IgD-negative memory B cell (primary cell): ENCODE measurements around the gene SPIRE2. TPM values are rescaled to one million over a fixed set of nuclear protein-coding genes. Genes with fewer than 3 reads are reported as not detected.
A peak's percentile ranks its signal among the peaks of the same experiment; 100 is the strongest.
"Not testable (repeated sequence)": the region's sequence is repeated elsewhere in the genome, so short reads cannot be mapped to it uniquely, and the experiment has no call there.

Experiments used
- H3K27ac Mint-ChIP-seq, 3 donors: one replicate each; pipeline ENCODE4 v1.8.0; 2020 to 2022; ENCODE audit warnings: mild to moderate bottlenecking in 3 of 3, mixed read lengths in 3 of 3, moderate library complexity in 1 of 3
- H3K27me3 Mint-ChIP-seq: one replicate; pipeline ENCODE4 v1.8.0; 2021; ENCODE audit warnings: mixed read lengths
- H3K36me3 Mint-ChIP-seq: one replicate; pipeline ENCODE4 v1.8.0; 2020; ENCODE audit warnings: mild to moderate bottlenecking, mixed read lengths
- H3K4me1 Mint-ChIP-seq, 3 donors: one replicate each; pipeline ENCODE4 v1.8.0; 2020 to 2022; ENCODE audit warnings: mixed read lengths in 3 of 3, mild to moderate bottlenecking in 1 of 3
- H3K4me3 Mint-ChIP-seq, 4 donors: one replicate each; pipeline ENCODE4 v1.8.0; 2020 to 2022; ENCODE audit warnings: mild to moderate bottlenecking in 4 of 4, mixed read lengths in 4 of 4, moderate library complexity in 3 of 4
- H3K9me3 Mint-ChIP-seq, 3 donors: one replicate each; pipeline ENCODE4 v1.8.0; 2020 to 2021; ENCODE audit warnings: mixed read lengths in 3 of 3, mild to moderate bottlenecking in 1 of 3
- polyA plus RNA-seq: library from polyadenylated mRNA; unstranded; fragments of 300-500 nt; fragmentation: Illumina TruSeq; gene quantifications from one replicate; pipeline ENCODE4 v1.2.3, GENCODE V29; 2021

The SPIRE2 gene
- polyA plus RNA-seq, 1 donor from 2014 or later, result 0.19 TPM

GRCh38 chr16:89798126-89798525 is 30.1 kb upstream of the SPIRE2 start:
- Mint-ChIP-seq H3K4me3 (no peak overlapping the region), H3K27ac (no peak overlapping the region), H3K27me3 (no peaks in the 10 kb centered on the region), H3K9me3 (no peaks in the 10 kb centered on the region), H3K4me1 (peaks cover under 1 to 1% (median under 1%) of the 10 kb centered on the region in 3 donors), H3K36me3 (peaks cover 2% of the 10 kb centered on the region)

- Mint-ChIP-seq H3K4me3 (no peak overlapping the region), H3K27me3 (no peaks in the 10 kb centered on the region), H3K4me1 (no peaks in the 10 kb centered on the region), H3K9me3 (no peaks in the 10 kb centered on the region), H3K27ac (no peak overlapping the region), H3K36me3 (peaks cover 2% of the 10 kb centered on the region)
Measured at GRCh38 chr16:89798832-89799370, 29.4 kb upstream of the SPIRE2 start.

DNA sequence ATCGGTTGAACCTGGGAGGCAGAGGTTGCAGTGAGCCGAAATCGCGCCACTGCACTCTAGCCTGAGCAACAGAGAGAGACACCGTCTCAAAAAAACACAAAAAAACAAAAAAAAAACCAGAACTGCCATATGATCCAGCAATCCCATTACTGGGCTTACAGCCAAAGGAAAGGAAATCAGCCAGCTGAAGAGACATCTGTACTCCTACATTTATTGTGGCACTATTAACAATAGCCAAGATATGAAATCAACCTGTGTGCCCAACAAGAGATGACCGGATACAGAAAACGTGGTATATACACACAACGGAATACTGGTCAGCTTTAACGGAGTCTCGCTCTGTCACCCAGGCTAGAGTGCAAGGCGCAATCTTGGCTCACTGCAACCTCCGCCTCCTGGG is 26.5 kb upstream of the SPIRE2 start:
- Mint-ChIP-seq H3K36me3 (peaks cover 3% of the 10 kb centered on the region), H3K27me3 (no peaks in the 10 kb centered on the region), H3K27ac (no peak overlapping the region), H3K9me3 (no peaks in the 10 kb centered on the region), H3K4me1 (no peaks in the 10 kb centered on the region), H3K4me3 (no peak overlapping the region)

DNA sequence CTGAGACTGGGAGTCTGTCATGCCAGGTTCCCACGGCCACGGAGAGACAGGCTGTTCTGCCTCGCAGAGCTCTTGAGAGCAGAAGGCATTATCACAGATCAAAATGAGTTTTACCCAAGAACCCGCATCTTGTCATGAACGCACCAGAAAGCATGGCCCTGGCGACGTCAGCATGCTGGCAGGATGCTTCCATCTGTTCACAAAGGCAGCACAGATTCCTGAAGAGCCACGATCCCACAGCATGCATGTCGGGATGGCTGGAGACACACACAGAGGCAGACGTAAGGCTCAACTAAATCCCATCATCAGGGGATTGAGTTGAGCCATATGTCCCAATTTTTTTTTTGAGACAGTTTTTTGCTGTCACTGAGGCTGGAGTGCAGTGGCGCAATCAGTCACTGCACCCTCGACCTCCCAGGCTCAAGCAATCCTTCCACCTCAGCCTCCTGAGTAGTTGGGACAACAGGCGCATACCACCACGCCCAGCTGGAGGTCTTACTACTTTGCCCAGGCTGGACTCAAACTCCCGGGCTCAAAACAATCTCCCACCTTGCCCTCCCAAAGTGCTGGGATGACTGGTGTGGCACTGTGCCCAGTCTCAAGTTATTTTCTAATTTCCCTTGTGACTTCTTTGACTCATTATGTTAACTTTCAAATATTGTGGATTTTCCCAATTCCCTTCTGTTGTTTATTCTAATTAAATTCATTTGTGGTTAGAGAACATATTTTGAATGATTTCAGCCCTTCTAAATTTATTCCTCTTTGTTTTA is 23.0 kb upstream of the SPIRE2 start:
- no peak overlapping the region for H3K4me3 Mint-ChIP-seq
- peaks cover 8% of the 10 kb centered on the region for H3K36me3 Mint-ChIP-seq
- H3K27me3 Mint-ChIP-seq, result no peaks in the 10 kb centered on the region
- H3K9me3 Mint-ChIP-seq, result no peaks in the 10 kb centered on the region
- H3K4me1 Mint-ChIP-seq, result no peaks in the 10 kb centered on the region
- no peak overlapping the region for H3K27ac Mint-ChIP-seq

DNA sequence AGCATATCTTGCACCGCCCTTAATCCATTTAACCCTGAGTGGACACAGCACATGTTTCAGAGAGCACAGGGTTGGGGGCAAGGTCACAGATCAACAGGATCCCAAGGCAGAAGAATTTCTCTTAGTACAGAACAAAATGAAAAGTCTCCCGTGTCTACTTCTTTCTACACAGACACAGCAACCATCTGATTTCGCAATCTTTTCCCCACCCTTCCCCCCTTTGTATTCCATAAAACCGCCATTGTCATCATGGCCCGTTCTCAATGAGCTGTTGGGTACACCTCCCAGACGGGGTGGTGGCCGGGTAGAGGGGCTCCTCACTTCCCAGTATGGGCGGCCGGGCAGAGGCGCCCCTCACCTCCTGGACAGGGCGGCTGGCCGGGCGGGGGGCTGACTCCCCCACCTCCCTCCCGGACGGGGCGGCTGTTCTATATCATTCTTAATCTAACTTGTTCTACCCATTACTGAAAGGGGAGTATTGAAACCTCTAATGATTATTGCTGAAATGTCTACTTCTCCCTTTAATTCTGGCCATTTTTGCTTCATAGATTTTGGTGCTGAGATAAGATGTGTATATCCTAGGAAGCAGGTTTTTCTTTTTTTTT is 21.6 kb upstream of the SPIRE2 start:
- not testable (repeated sequence) for H3K4me1 Mint-ChIP-seq, H3K4me3 Mint-ChIP-seq, H3K36me3 Mint-ChIP-seq, H3K9me3 Mint-ChIP-seq, H3K27me3 Mint-ChIP-seq, H3K27ac Mint-ChIP-seq

DNA sequence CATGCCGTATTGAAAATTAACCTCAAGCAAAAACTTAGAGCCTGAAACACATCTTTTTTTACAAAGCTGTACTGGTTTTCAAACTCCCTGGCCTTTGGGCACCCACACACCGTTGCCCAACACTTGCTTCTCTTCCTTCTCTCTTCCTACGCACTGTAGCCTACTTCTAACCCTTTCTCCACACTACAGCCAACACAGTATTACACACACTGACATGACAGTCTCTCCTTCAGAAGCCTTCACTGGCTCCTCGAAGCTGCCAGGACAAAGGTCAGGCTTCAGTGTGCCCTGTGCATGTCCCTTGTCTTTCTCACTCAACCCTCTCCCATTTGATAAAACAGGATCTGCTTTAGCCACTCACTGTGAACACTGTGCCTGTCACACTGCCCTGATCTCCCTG is 19.8 kb upstream of the SPIRE2 start:
- Mint-ChIP-seq H3K27ac (no peak overlapping the region), H3K9me3 (no peaks in the 10 kb centered on the region), H3K36me3 (peaks cover 6% of the 10 kb centered on the region)

GRCh38 chr16:89811321-89811720 is 17.0 kb upstream of the SPIRE2 start:
- H3K27ac Mint-ChIP-seq, result no peak overlapping the region
- peaks cover 2 to 12% (median 9%) of the 10 kb centered on the region in 3 donors for H3K4me1 Mint-ChIP-seq
- H3K27me3 Mint-ChIP-seq, result no peaks in the 10 kb centered on the region
- H3K4me3 Mint-ChIP-seq, result peak overlapping the region in 1 of 4 donors; percentile 9
- no peaks in the 10 kb centered on the region for H3K9me3 Mint-ChIP-seq
- peaks cover 5% of the 10 kb centered on the region for H3K36me3 Mint-ChIP-seq

More for the DNA sequence above, 19.8 kb upstream of the SPIRE2 start:
- no peaks in the 10 kb centered on the region for H3K27me3 Mint-ChIP-seq
- H3K4me1 Mint-ChIP-seq, result peaks cover 0 to 7% (median 6%) of the 10 kb centered on the region in 3 donors
- no peak overlapping the region for H3K4me3 Mint-ChIP-seq

- no peaks in the 10 kb centered on the region for H3K36me3 Mint-ChIP-seq
- H3K4me3 Mint-ChIP-seq, result peak overlapping the region; percentile 84 to 94 (median 91)
- H3K27me3 Mint-ChIP-seq, result no peaks in the 10 kb centered on the region
- no peaks in the 10 kb centered on the region for H3K9me3 Mint-ChIP-seq
- H3K4me1 Mint-ChIP-seq, result peaks cover 10 to 17% (median 11%) of the 10 kb centered on the region in 3 donors
- peak overlapping the region in 1 of 3 donors; percentile 51 for H3K27ac Mint-ChIP-seq
Measured at GRCh38 chr16:89815639-89816348, 12.5 kb upstream of the SPIRE2 start.

DNA sequence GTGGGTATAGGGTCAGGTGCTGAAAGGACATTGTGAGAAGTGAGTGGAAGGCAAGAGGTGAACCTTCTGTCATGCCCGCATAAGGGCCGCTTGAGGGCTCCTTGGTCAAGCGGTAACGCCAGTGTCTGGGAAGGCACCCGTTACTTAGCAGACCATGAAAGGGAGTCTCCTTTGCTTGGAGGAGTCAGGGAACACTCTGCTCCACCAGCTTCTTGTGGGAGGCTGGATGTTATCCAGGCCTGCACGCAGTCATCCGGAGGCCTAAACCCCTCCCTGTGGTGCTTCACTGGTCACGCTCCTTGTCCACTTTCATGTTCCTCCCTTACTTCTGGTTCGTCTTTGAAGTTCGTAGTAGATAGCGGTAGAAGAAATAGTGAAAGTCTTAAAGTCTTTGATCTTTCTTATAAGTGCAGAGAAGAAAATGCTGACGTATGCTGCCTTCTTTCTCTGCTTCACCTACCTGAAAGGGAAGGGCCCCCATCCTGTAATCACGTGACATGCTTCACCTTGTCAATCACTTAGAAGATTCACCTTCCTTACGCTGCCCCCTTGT is 9.3 kb upstream of the SPIRE2 start:
- peaks cover 2 to 11% (median 10%) of the 10 kb centered on the region in 3 donors for H3K4me1 Mint-ChIP-seq
- H3K4me3 Mint-ChIP-seq, result peak overlapping the region in 3 of 4 donors; percentile 17 to 94 (median 51)
- not testable (repeated sequence) for H3K36me3 Mint-ChIP-seq, H3K9me3 Mint-ChIP-seq, H3K27me3 Mint-ChIP-seq
- peak overlapping the region in 1 of 3 donors; percentile 26 for H3K27ac Mint-ChIP-seq

DNA sequence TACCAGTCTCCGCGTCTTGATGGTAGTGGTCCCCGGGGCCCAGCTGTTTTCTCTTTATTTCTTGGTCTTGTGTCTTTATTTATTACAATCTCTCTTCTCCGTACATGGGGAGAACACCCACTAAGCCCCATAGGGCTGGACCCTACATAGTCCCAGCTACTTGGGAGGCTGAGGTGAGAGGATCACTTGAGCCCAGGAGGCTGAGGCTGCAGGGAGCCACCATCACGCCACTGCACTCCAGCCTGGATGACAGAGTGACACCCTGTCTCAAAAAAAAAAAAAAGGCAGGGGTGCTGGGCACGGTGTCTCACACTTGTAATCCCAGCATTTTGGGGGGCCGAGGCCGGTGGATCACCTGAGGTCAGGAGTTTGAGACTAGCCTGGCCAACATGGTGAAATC is 8.8 kb upstream of the SPIRE2 start:
- peak overlapping the region in 1 of 4 donors; percentile 94 for H3K4me3 Mint-ChIP-seq
- peaks cover 0 to 11% (median 8%) of the 10 kb centered on the region in 3 donors for H3K4me1 Mint-ChIP-seq

DNA sequence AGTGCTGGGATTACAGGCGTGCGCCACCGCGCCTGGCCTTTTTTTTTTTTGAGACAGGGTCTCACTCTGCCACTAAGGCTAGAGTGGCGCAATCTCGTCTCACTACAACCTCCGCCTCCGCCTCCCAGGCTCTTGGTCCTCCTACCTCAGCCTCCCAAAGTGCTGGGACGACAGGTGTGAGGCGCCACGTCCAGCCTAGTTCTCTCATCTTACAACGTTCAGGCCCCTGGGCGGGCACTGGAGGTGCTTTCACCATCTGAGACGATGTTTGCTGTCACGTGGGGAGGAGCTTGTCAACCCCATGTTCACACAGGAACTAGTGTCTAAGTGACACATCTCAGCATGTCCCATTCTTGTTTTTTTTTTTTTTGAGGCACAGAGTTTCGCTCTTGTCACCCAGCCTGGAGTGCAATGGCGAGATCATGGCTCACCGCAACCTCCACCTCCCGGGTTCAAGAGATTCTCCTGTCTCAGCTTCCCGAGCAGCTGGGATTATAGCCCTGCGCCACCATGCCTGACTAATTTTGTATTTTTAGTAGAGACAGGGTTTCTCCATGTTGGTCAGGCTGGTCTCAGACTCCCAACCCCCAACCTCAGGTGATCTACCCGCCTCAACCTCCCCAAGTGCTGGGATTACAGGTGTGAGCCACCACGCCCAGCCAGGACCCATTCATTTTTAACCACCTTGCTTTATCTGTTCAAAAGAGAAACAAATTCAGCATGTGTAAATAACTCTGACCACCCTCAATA is 6.7 kb upstream of the SPIRE2 start:
- Mint-ChIP-seq H3K4me1 (peaks cover 0 to 9% (median 8%) of the 10 kb centered on the region in 3 donors), H3K27ac (peak overlapping the region in 1 of 3 donors; percentile 35), H3K27me3 (no peaks in the 10 kb centered on the region), H3K9me3 (no peaks in the 10 kb centered on the region), H3K36me3 (no peaks in the 10 kb centered on the region), H3K4me3 (peak overlapping the region in 2 of 4 donors; percentile 14 to 39)

More for the DNA sequence above, 8.8 kb upstream of the SPIRE2 start:
- H3K27me3 Mint-ChIP-seq, H3K36me3 Mint-ChIP-seq, H3K9me3 Mint-ChIP-seq: not testable (repeated sequence)
- peak overlapping the region in 1 of 3 donors; percentile 26 for H3K27ac Mint-ChIP-seq

DNA sequence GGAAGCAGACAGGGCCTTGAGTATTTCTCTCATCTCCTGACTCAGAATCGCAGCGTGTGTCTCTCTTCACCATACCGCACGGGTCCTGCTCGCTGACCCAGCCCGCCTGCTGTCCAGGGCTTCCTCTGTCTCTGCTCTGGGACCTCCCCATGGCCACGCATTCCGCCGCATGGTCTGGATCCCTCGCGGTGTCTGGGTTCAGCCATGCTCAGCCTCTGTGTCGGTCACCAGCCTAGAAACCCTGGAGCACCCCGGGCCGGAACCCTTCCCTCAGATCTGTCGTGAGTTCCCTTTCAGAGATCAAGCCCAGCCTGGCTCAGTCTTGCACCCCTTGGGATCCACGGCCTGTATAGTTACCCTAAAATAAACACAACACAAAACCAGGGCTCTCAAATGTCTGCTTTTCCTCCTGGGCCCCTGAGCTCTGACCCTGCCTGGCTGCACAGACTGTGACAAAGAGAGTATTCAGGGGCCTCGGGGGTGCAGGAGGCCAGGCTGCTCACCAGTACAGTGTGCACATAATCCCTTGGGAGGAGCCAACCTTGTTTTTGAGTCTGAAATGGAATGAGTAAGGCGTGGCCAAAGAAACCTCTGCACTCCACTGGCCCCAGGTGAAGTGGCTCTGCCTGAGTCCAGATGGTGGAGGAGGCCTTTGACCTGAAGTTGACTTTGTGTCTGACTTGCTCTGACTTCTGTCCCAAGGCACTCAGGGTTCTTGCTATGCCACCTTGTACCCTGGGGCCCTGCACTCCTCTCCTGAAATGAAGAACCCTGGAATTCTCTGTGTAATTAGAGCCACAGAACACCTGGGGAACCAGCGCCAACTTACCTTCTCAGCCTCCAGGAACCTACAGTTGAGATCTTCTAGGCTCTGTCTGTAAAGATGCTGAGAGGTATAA is 5.8 kb upstream of the SPIRE2 start:
- Mint-ChIP-seq H3K27me3 (no peaks in the 10 kb centered on the region), H3K4me1 (peaks cover 0 to 9% (median 8%) of the 10 kb centered on the region in 3 donors), H3K27ac (peak overlapping the region in 1 of 3 donors; percentile 35), H3K9me3 (no peaks in the 10 kb centered on the region), H3K36me3 (no peaks in the 10 kb centered on the region), H3K4me3 (peak overlapping the region in 1 of 4 donors; percentile 14)

- Mint-ChIP-seq H3K4me3 (peak overlapping the region in 1 of 4 donors; percentile 26), H3K27ac (peak overlapping the region in 1 of 3 donors; percentile 39)
Measured at GRCh38 chr16:89823087-89823823, 5.0 kb upstream of the SPIRE2 start.

More at GRCh38 chr16:89823087-89823823, 5.0 kb upstream of the SPIRE2 start:
- Mint-ChIP-seq H3K4me1 (peaks cover 0 to 6% (median 5%) of the 10 kb centered on the region in 3 donors), H3K36me3 (no peaks in the 10 kb centered on the region), H3K27me3 (peaks cover 3% of the 10 kb centered on the region), H3K9me3 (no peaks in the 10 kb centered on the region)
